Measurements from ENCODE around the gene BCL11B.

GRCh38 chr14:99268810-99269707 is 2.9 kb downstream of the BCL11B start:
- TF ChIP-seq POLR2A (IDR thresholded peaks at IDR 0.05) (no peak), POLR2AphosphoS5 (IDR thresholded peaks at IDR 0.05; ENCODE audit: insufficient read depth in 1 of 2, low read depth in 1 of 2) (no peak)
- TF ChIP-seq, protein P1, sequence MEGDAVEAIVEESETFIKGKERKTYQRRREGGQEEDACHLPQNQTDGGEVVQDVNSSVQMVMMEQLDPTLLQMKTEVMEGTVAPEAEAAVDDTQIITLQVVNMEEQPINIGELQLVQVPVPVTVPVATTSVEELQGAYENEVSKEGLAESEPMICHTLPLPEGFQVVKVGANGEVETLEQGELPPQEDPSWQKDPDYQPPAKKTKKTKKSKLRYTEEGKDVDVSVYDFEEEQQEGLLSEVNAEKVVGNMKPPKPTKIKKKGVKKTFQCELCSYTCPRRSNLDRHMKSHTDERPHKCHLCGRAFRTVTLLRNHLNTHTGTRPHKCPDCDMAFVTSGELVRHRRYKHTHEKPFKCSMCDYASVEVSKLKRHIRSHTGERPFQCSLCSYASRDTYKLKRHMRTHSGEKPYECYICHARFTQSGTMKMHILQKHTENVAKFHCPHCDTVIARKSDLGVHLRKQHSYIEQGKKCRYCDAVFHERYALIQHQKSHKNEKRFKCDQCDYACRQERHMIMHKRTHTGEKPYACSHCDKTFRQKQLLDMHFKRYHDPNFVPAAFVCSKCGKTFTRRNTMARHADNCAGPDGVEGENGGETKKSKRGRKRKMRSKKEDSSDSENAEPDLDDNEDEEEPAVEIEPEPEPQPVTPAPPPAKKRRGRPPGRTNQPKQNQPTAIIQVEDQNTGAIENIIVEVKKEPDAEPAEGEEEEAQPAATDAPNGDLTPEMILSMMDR (IDR thresholded peaks at IDR 0.05), result no peak

Measured in vagina (tissue), 2 donors.